Testis (tissue), 2 donors: ENCODE measurements around the gene PODNL1.

ENCODE experiments used
- POLR2A ChIP-seq: fragments of 450-650 bp; IDR thresholded peaks from one replicate; pipeline ENCODE4 v1.6.1; 2017; ENCODE audit warnings: antibody characterized with exemption, mild to moderate bottlenecking, moderate library complexity
- TF ChIP-seq, protein P1 (sequence below), 3 experiments: fragments of 450-650 bp in 2 of 3; fragments of 200-600 bp in 1 of 3; sonication (generic) in 1 of 3; IDR thresholded peaks; one replicate each; pipeline ENCODE4 v1.5.1; 2016 to 2019; ENCODE audit warnings: antibody characterized with exemption in 3 of 3, mild to moderate bottlenecking in 2 of 3, moderate library complexity in 1 of 3

DNA sequence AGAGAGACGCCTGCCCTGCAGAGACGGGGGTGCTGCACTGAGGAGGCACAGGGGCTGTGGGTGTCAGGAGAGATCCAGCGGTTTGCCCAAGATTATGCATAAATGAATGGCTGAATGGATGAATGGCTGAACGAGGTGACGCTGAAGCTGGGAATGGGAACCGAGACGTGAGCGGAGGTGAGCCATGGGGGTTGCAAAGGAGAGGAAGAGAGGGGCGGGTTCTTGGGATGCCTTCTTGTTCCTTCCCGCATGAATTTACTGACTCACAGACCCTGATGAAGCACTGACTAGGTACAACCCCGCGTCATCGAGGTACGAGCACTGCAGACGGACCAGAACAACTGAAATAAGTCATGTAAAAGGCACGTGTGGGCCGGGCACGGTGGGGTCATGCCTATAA is 30.8 kb upstream of the PODNL1 start:
- TF ChIP-seq, protein P1, sequence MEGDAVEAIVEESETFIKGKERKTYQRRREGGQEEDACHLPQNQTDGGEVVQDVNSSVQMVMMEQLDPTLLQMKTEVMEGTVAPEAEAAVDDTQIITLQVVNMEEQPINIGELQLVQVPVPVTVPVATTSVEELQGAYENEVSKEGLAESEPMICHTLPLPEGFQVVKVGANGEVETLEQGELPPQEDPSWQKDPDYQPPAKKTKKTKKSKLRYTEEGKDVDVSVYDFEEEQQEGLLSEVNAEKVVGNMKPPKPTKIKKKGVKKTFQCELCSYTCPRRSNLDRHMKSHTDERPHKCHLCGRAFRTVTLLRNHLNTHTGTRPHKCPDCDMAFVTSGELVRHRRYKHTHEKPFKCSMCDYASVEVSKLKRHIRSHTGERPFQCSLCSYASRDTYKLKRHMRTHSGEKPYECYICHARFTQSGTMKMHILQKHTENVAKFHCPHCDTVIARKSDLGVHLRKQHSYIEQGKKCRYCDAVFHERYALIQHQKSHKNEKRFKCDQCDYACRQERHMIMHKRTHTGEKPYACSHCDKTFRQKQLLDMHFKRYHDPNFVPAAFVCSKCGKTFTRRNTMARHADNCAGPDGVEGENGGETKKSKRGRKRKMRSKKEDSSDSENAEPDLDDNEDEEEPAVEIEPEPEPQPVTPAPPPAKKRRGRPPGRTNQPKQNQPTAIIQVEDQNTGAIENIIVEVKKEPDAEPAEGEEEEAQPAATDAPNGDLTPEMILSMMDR (IDR thresholded peaks at IDR 0.05), result no peak
- TF ChIP-seq POLR2A, result no peak
